Calu3 (cell line): ENCODE results near the gene BTRC. TPM values are rescaled to one million over a fixed set of nuclear protein-coding genes. Genes with fewer than 3 reads are reported as not detected.

Experiments
- BruUV-seq: library from RNA; stranded (reverse); fragments of 400-500 nt; replicated peaks from 2 replicates; lab custom pipeline; 2021; lab: Mats Ljungman, UMichigan
- CTCF ChIA-PET: fragments of 300-600 bp; sonication (Branson Sonifier 250); formaldehyde crosslinking; loops from one replicate; lab custom pipeline; 2022; ENCODE audit warnings: antibody characterized with exemption; lab: Charles Lee
- DNase-seq: peaks from one replicate; pipeline ENCODE4 v3.0.0; 2022
- H3K27ac Mint-ChIP-seq: one replicate; pipeline ENCODE4 v1.8.0; 2022; ENCODE audit warnings: mixed read lengths; ENCODE audit not compliant: unreplicated experiment
- H3K27me3 Mint-ChIP-seq: one replicate; pipeline ENCODE4 v1.8.0; 2022; ENCODE audit warnings: mixed read lengths; ENCODE audit not compliant: unreplicated experiment
- H3K36me3 Mint-ChIP-seq: one replicate; pipeline ENCODE4 v1.8.0; 2022; ENCODE audit warnings: mild to moderate bottlenecking, moderate library complexity, mixed read lengths; ENCODE audit not compliant: insufficient read depth, unreplicated experiment
- H3K4me1 Mint-ChIP-seq: one replicate; pipeline ENCODE4 v1.8.0; 2022; ENCODE audit warnings: mild to moderate bottlenecking, low read depth, mixed read lengths; ENCODE audit not compliant: unreplicated experiment
- H3K4me3 Mint-ChIP-seq: one replicate; pipeline ENCODE4 v1.8.0; 2022; ENCODE audit warnings: mild to moderate bottlenecking, low read depth, moderate library complexity, mixed read lengths; ENCODE audit not compliant: unreplicated experiment
- H3K9me3 Mint-ChIP-seq: one replicate; pipeline ENCODE4 v1.8.0; 2022; ENCODE audit warnings: low read depth, mixed read lengths; ENCODE audit not compliant: unreplicated experiment
- intact Hi-C: fragments of 100-400 bp; cut with micrococcal nuclease; formaldehyde crosslinking; loops from one replicate; pipeline ENCODE4 v1.10.0; 2022; ENCODE audit not compliant: unreplicated experiment
- total RNA-seq: library from RNA; stranded (reverse); gene quantifications from 2 replicates; pipeline ENCODE4 v1.2.3, GENCODE V29; 2022
- TF ChIP-seq, protein P1 (sequence below): fragments of 200-600 bp; IDR thresholded peaks from one replicate; pipeline ENCODE4 v1.8.0; 2022; ENCODE audit warnings: antibody characterized with exemption; ENCODE audit not compliant: unreplicated experiment

BTRC gene
- total RNA-seq, 1 experiment from 2014 or later: 7.9 TPM

DNA sequence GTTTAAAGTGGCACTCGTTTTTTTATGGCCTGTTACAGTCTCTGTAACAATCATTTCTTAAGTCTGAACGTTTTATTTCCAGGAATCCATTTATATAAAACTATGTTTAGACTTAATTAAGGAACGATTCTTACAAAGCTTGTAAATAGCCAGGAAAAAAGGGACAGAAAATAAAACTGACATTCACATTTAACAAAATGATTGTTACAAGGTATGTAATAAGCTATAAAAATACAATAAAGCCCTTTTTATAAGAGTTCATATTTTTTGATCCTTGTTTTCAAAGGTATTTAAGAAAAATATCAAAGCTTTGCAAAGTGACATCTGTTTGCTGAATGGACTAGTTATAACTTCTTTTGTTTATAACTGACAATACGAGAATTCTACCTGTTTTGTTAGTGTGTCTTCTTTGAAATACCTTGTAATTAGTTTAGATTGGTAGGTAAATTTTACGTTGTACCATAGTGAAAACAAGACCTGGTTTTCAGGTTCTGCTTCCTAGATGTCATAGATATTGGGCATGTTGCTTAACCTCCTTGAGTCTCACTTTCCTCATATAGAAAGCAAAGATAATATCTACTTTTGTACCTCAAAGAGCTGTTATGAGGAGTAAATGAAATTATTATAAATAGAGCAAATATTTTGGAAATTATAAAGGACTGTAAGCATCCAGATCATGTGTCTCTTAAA is 25.8 kb downstream of the BTRC start:
- H3K27me3 Mint-ChIP-seq: no peaks in the 10 kb centered on the region
- DNase-seq: no peak
- no peaks in the 10 kb centered on the region for H3K36me3 Mint-ChIP-seq
- CTCF ChIA-PET: interaction anchor here (0.5 to 0.7 kb wide), 2 partner anchors 20 to 80 kb away, joined by 3 to 5 read pairs; no protein-coding TSS in a partner anchor
- BruUV-seq: no TSS peak
- no peaks in the 10 kb centered on the region for H3K9me3 Mint-ChIP-seq
- no peak overlapping the region for H3K27ac Mint-ChIP-seq
- no peaks in the 10 kb centered on the region for H3K4me1 Mint-ChIP-seq
- no peak overlapping the region for H3K4me3 Mint-ChIP-seq
- intact Hi-C loops: no loop called here
- TF ChIP-seq, protein P1, sequence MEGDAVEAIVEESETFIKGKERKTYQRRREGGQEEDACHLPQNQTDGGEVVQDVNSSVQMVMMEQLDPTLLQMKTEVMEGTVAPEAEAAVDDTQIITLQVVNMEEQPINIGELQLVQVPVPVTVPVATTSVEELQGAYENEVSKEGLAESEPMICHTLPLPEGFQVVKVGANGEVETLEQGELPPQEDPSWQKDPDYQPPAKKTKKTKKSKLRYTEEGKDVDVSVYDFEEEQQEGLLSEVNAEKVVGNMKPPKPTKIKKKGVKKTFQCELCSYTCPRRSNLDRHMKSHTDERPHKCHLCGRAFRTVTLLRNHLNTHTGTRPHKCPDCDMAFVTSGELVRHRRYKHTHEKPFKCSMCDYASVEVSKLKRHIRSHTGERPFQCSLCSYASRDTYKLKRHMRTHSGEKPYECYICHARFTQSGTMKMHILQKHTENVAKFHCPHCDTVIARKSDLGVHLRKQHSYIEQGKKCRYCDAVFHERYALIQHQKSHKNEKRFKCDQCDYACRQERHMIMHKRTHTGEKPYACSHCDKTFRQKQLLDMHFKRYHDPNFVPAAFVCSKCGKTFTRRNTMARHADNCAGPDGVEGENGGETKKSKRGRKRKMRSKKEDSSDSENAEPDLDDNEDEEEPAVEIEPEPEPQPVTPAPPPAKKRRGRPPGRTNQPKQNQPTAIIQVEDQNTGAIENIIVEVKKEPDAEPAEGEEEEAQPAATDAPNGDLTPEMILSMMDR: no peak

DNA sequence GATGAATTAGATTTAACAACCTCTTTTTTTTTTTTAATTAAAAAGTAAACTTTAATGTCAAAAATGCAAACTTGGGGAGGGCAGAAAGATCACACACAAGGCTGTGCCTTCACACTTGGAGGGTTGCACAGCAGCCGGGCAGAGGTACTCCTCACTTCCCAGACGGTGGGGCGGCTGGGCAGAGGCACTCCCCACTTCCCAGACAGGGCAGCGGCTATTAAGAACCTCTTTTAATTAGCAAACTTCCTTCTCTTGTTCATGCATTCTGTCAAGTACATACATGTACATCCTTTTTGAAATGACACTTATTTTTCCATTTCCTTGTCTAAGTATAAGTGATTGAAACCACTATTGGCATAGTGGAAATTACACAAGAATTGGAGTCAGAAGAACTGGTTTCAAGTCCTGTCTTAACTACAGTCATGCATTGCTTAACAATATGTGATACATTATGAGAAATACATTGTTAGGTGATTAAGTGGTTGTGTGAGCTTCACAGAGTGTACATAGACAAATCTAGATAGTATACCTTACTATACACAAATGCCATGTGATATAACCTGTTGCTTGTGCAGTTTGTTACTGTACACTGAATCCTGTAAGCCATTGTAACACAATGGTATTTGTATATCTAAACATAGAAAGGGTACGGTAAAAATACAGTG is 26.5 kb downstream of the BTRC start:
- CTCF ChIA-PET: no interaction called here
- intact Hi-C loops: no loop called here

DNA sequence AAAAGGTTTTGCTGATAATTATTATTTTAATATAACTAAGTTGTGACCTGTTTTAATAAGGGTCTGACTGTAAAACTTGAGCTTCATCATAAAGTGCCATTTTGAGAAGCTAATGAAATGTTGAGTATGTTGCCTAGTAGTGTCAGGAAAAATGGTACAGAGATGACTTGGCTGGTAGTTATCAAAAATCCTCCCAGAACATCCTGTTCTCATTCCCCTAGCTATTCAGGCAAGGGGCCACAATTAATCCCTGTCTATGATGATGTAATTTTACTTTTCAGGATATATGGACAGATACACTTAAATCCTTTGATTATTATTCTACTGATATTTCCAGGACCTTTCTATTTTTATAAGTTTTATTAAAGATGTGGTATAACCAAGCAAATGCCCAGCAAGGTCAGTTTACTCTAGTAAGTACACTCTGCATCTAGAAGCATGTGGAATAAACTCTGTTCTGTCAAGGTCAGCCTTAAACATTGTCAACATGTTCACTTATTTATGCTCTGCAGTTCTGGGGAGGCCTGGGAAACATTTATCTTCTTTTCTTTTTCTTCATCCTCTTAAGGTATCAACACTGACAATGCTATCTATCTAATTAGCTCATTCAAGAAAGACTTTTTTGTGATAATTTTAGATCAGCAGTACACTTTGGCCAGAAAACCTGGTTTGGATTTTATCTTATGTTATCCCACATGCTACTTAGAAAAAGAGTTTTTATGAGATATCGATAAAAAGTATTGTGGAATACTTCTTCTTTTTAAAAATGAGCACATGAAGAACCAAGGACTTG is 32.1 kb downstream of the BTRC start:
- TF ChIP-seq, protein P1: no peak
- H3K9me3 Mint-ChIP-seq: no peaks in the 10 kb centered on the region
- H3K27me3 Mint-ChIP-seq: no peaks in the 10 kb centered on the region
- CTCF ChIA-PET: interaction anchor here (0.5 to 0.9 kb wide), 2 partner anchors 14 to 236 kb away, joined by 3 to 4 read pairs; no protein-coding TSS in a partner anchor
- no peaks in the 10 kb centered on the region for H3K36me3 Mint-ChIP-seq
- peaks cover 9% of the 10 kb centered on the region for H3K4me1 Mint-ChIP-seq
- H3K27ac Mint-ChIP-seq: no peak overlapping the region
- intact Hi-C loops: no loop called here
- DNase-seq: no peak
- H3K4me3 Mint-ChIP-seq: no peak overlapping the region
- no TSS peak for BruUV-seq

More for the DNA sequence above, 26.5 kb downstream of the BTRC start:
- no TSS peak for BruUV-seq
- no peaks in the 10 kb centered on the region for H3K27me3 Mint-ChIP-seq
- no peaks in the 10 kb centered on the region for H3K4me1 Mint-ChIP-seq
- no peaks in the 10 kb centered on the region for H3K9me3 Mint-ChIP-seq
- H3K4me3 Mint-ChIP-seq: no peak overlapping the region
- H3K36me3 Mint-ChIP-seq: no peaks in the 10 kb centered on the region
- no peak overlapping the region for H3K27ac Mint-ChIP-seq
- TF ChIP-seq, protein P1: no peak
- DNase-seq: no peak

DNA sequence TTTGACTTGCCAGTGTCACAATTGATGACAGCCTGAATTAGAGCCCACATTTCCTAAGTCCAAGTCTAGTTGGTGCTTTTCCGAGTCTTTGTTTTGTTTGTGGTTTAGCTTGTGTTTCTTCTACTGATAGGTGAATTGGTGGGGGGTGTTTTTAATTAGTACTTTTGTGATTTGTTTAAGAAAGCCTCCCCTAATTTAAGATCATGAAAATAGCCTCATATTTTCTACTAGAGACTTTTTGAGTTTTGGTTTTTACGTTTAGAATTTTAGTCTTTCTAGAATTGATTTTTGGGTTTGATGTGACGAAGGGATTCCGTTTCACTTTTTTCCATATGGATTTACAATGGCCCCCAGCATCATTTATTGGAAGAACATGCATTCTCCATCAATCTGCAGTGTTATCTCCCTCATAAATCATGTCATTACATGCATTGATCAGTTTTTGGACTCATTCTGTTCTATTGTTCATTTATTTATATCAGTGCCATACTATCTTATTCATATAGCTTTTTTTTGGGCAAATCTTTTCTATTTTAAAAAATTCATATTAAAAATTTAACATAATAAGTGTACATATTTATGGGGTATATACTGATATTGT is 32.8 kb downstream of the BTRC start:
- no peaks in the 10 kb centered on the region for H3K27me3 Mint-ChIP-seq
- DNase-seq: no peak
- no TSS peak for BruUV-seq
- TF ChIP-seq, protein P1: no peak
- CTCF ChIA-PET: interaction anchor here (0.5 kb wide), 1 partner anchor 235 kb away, joined by 4 read pairs; no protein-coding TSS in a partner anchor
- no peak overlapping the region for H3K4me3 Mint-ChIP-seq
- H3K36me3 Mint-ChIP-seq: no peaks in the 10 kb centered on the region
- peaks cover 9% of the 10 kb centered on the region for H3K4me1 Mint-ChIP-seq
- intact Hi-C loops: no loop called here
- H3K9me3 Mint-ChIP-seq: no peaks in the 10 kb centered on the region
- no peak overlapping the region for H3K27ac Mint-ChIP-seq
